ENCODE results near the gene CNMD.

Gene CNMD

GRCh38 chr13:52743988-52744387 is 4.4 kb upstream of the CNMD start:
- TF ChIP-seq SIN3A (IDR thresholded peaks at IDR 0.05; ENCODE audit: borderline replicate concordance, insufficient read depth, low read length) (no peak), REST (IDR thresholded peaks at IDR 0.05; ENCODE audit: insufficient read depth in 1 of 2, low read depth in 2 of 2, low read length in 2 of 2) (no peak), POLR2AphosphoS5 (IDR thresholded peaks at IDR 0.05; ENCODE audit: low read depth, low read length) (no peak), FOXP2 (optimal IDR thresholded peaks at IDR 0.05; ENCODE audit: borderline replicate concordance, extremely low read depth, extremely low read length, insufficient read depth) (no peak)

GRCh38 chr13:52743569-52743968 is 3.9 kb upstream of the CNMD start:
- TF ChIP-seq FOXP2 (optimal IDR thresholded peaks at IDR 0.05; ENCODE audit: borderline replicate concordance, extremely low read depth, extremely low read length, insufficient read depth) (no peak), POLR2AphosphoS5 (IDR thresholded peaks at IDR 0.05; ENCODE audit: low read depth, low read length) (no peak), SIN3A (IDR thresholded peaks at IDR 0.05; ENCODE audit: borderline replicate concordance, insufficient read depth, low read length) (no peak), TAF1 (IDR thresholded peaks at IDR 0.05; ENCODE audit: borderline replicate concordance, insufficient read depth, low read length) (no peak)

- TF ChIP-seq REST (IDR thresholded peaks at IDR 0.05; ENCODE audit: insufficient read depth in 1 of 2, low read depth in 2 of 2, low read length in 2 of 2) = no peak
- TF ChIP-seq POLR2AphosphoS5 (IDR thresholded peaks at IDR 0.05; ENCODE audit: low read depth, low read length) = no peak
- TF ChIP-seq FOXP2 (optimal IDR thresholded peaks at IDR 0.05; ENCODE audit: borderline replicate concordance, extremely low read depth, extremely low read length, insufficient read depth) = no peak
- TF ChIP-seq TAF1 (IDR thresholded peaks at IDR 0.05; ENCODE audit: borderline replicate concordance, insufficient read depth, low read length) = no peak
- TF ChIP-seq SIN3A (IDR thresholded peaks at IDR 0.05; ENCODE audit: borderline replicate concordance, insufficient read depth, low read length) = no peak
These were observed 727 bp downstream of the CNMD start for GRCh38 chr13:52738719-52739467.

- TF ChIP-seq POLR2AphosphoS5 (IDR thresholded peaks at IDR 0.05; ENCODE audit: low read depth, low read length) (no peak), SIN3A (IDR thresholded peaks at IDR 0.05; ENCODE audit: borderline replicate concordance, insufficient read depth, low read length) (no peak), FOXP2 (optimal IDR thresholded peaks at IDR 0.05; ENCODE audit: borderline replicate concordance, extremely low read depth, extremely low read length, insufficient read depth) (no peak), REST (IDR thresholded peaks at IDR 0.05; ENCODE audit: insufficient read depth in 1 of 2, low read depth in 2 of 2, low read length in 2 of 2) (no peak), TAF1 (IDR thresholded peaks at IDR 0.05; ENCODE audit: borderline replicate concordance, insufficient read depth, low read length) (no peak)
These were observed 1.7 kb downstream of the CNMD start for GRCh38 chr13:52737965-52738364.

- no peak for TF ChIP-seq SIN3A (IDR thresholded peaks at IDR 0.05; ENCODE audit: borderline replicate concordance, insufficient read depth, low read length)
- TF ChIP-seq POLR2AphosphoS5 (IDR thresholded peaks at IDR 0.05; ENCODE audit: low read depth, low read length) = no peak
- no peak for TF ChIP-seq REST (IDR thresholded peaks at IDR 0.05; ENCODE audit: insufficient read depth in 1 of 2, low read depth in 2 of 2, low read length in 2 of 2)
- TF ChIP-seq FOXP2 (optimal IDR thresholded peaks at IDR 0.05; ENCODE audit: borderline replicate concordance, extremely low read depth, extremely low read length, insufficient read depth) = no peak
- TF ChIP-seq TAF1 (IDR thresholded peaks at IDR 0.05; ENCODE audit: borderline replicate concordance, insufficient read depth, low read length) = no peak
These were observed 2.2 kb downstream of the CNMD start for GRCh38 chr13:52737451-52737850.
